ENCODE results near the gene CFAP410. TPM values are rescaled to one million over a fixed set of nuclear protein-coding genes. Genes with fewer than 3 reads are reported as not detected.

The CFAP410 gene
- total RNA-seq, 4 donors from 2014 or later, result 10.6 to 23.0 (median 20.0) TPM

- in situ Hi-C loops (cut with MboI; ENCODE audit: low sequenced_read_pairs in 4 of 4), result no loop called here
- no peaks in the 10 kb centered on the region for H3K27me3 ChIP-seq
- no peaks in the 10 kb centered on the region for H3K4me1 ChIP-seq
- DNase-seq (no peak), ATAC-seq (no peak)
- no peaks in the 10 kb centered on the region for H3K36me3 ChIP-seq
- TF ChIP-seq POLR2A (IDR thresholded peaks at IDR 0.05) (no peak), CTCF (IDR thresholded peaks at IDR 0.05 in 4 of 5, conservative IDR thresholded peaks at IDR 0.05 in 1 of 5) (no peak)
- intact Hi-C loops (cut with DNase I; ENCODE audit: low total_unique reads), result no loop called here
- H3K9me3 ChIP-seq, result no peaks in the 10 kb centered on the region
- H3K27ac ChIP-seq, result no peak overlapping the region
- no peak overlapping the region for H3K4me3 ChIP-seq
Observed at GRCh38 chr21:44324106-44324853, 14.9 kb downstream of the CFAP410 start.

GRCh38 chr21:44323591-44323990 is 15.6 kb downstream of the CFAP410 start:
- in situ Hi-C loops (cut with MboI; ENCODE audit: low sequenced_read_pairs in 4 of 4) (no loop called here), intact Hi-C loops (cut with DNase I; ENCODE audit: low total_unique reads) (no loop called here)
- Histone ChIP-seq H3K27me3 (no peaks in the 10 kb centered on the region), H3K27ac (no peak overlapping the region), H3K9me3 (no peaks in the 10 kb centered on the region), H3K36me3 (no peaks in the 10 kb centered on the region), H3K4me1 (no peaks in the 10 kb centered on the region), H3K4me3 (no peak overlapping the region)
- peak in 1 of 2 donors; percentile 27 for ATAC-seq
- no peak for DNase-seq
- TF ChIP-seq POLR2A (IDR thresholded peaks at IDR 0.05) (no peak), CTCF (IDR thresholded peaks at IDR 0.05 in 4 of 5, conservative IDR thresholded peaks at IDR 0.05 in 1 of 5) (no peak)

- H3K27me3 ChIP-seq, result no peaks in the 10 kb centered on the region
- ATAC-seq (no peak), DNase-seq (no peak)
- TF ChIP-seq CTCF (IDR thresholded peaks at IDR 0.05 in 4 of 5, conservative IDR thresholded peaks at IDR 0.05 in 1 of 5) (no peak), POLR2A (IDR thresholded peaks at IDR 0.05) (no peak)
- H3K27ac ChIP-seq, result no peak overlapping the region
- no peak overlapping the region for H3K4me3 ChIP-seq
- no peaks in the 10 kb centered on the region for H3K9me3 ChIP-seq
- H3K36me3 ChIP-seq, result no peaks in the 10 kb centered on the region
- H3K4me1 ChIP-seq, result no peaks in the 10 kb centered on the region
- intact Hi-C loops (cut with DNase I; ENCODE audit: low total_unique reads) (no loop called here), in situ Hi-C loops (cut with MboI; ENCODE audit: low sequenced_read_pairs in 4 of 4) (no loop called here)
Observed at GRCh38 chr21:44322621-44323325, 16.4 kb downstream of the CFAP410 start.

- intact Hi-C loops (cut with DNase I; ENCODE audit: low total_unique reads), result no loop called here
- Histone ChIP-seq H3K27ac (no peak overlapping the region), H3K4me1 (no peaks in the 10 kb centered on the region), H3K4me3 (no peak overlapping the region), H3K27me3 (no peaks in the 10 kb centered on the region), H3K9me3 (no peaks in the 10 kb centered on the region), H3K36me3 (no peaks in the 10 kb centered on the region)
- TF ChIP-seq POLR2A (IDR thresholded peaks at IDR 0.05) (no peak), CTCF (IDR thresholded peaks at IDR 0.05 in 4 of 5, conservative IDR thresholded peaks at IDR 0.05 in 1 of 5) (no peak)
- ATAC-seq (no peak), DNase-seq (no peak)
- in situ Hi-C loops (cut with MboI; ENCODE audit: low sequenced_read_pairs in 4 of 4), result no loop called here
Observed at GRCh38 chr21:44321846-44322450, 17.2 kb downstream of the CFAP410 start.
